Umbilical cord (tissue), 2 donors: ENCODE results near the gene ARMH3. TPM values are rescaled to one million over a fixed set of nuclear protein-coding genes. Genes with fewer than 3 reads are reported as not detected.
"Not testable (repeated sequence)": the region's sequence is repeated elsewhere in the genome, so short reads cannot be mapped to it uniquely, and the experiment has no call there.

Experiments
- DNase-seq: peaks from one replicate; pipeline ENCODE4 v3.0.0-alpha.2; 2015; ENCODE audit warnings: low spot score
- total RNA-seq: library from RNA; depleted of rRNA; stranded (reverse); fragments of >200 nt; gene quantifications from one replicate; pipeline ENCODE4 v1.2.3, GENCODE V29; 2014; ENCODE audit warnings: low replicate concordance; ENCODE audit not compliant: insufficient read depth

ARMH3 gene
- total RNA-seq, 1 donor from 2014 or later: 9.1 TPM

- DNase-seq: no peak
Measured at GRCh38 chr10:101986624-101986971, 69.4 kb downstream of the ARMH3 start.

- not testable (repeated sequence) for DNase-seq
Measured at GRCh38 chr10:101980677-101981076, 75.3 kb downstream of the ARMH3 start.

GRCh38 chr10:101974091-101974971 lies 81.6 kb downstream of the ARMH3 start:
- DNase-seq: peak; percentile 13

GRCh38 chr10:101972761-101973160 lies 83.2 kb downstream of the ARMH3 start:
- DNase-seq: peak; percentile 9

GRCh38 chr10:101969412-101969922 lies 86.5 kb downstream of the ARMH3 start:
- DNase-seq: peak; percentile 35

GRCh38 chr10:101968940-101969321 lies 87.0 kb downstream of the ARMH3 start:
- DNase-seq: no peak

GRCh38 chr10:101968286-101968939 lies 87.6 kb downstream of the ARMH3 start:
- DNase-seq: no peak

GRCh38 chr10:101967713-101968112 lies 88.3 kb downstream of the ARMH3 start:
- no peak for DNase-seq

GRCh38 chr10:101967119-101967518 lies 88.9 kb downstream of the ARMH3 start:
- no peak for DNase-seq

- no peak for DNase-seq
Measured at GRCh38 chr10:101965075-101965765, 90.8 kb downstream of the ARMH3 start.

- no peak for DNase-seq
Measured at GRCh38 chr10:101961591-101962498, 94.1 kb downstream of the ARMH3 start.

GRCh38 chr10:101960879-101961395 lies 95.0 kb downstream of the ARMH3 start:
- DNase-seq: no peak

- DNase-seq: no peak
Measured at GRCh38 chr10:101959346-101959916, 96.5 kb downstream of the ARMH3 start.

GRCh38 chr10:101958691-101959090 lies 97.3 kb downstream of the ARMH3 start:
- no peak for DNase-seq

- no peak for DNase-seq
Measured at GRCh38 chr10:101956898-101957297, 99.1 kb downstream of the ARMH3 start.

GRCh38 chr10:101956117-101956516 lies 99.9 kb downstream of the ARMH3 start:
- no peak for DNase-seq

- DNase-seq: no peak
Measured at GRCh38 chr10:101952191-101952590, 103.8 kb downstream of the ARMH3 start.

GRCh38 chr10:101950213-101950612 lies 105.8 kb downstream of the ARMH3 start:
- no peak for DNase-seq

- DNase-seq: no peak
Measured at GRCh38 chr10:101941871-101942270, 114.1 kb downstream of the ARMH3 start.

- DNase-seq: no peak
Measured at GRCh38 chr10:101940916-101941315, 115.1 kb downstream of the ARMH3 start.

- DNase-seq: no peak
Measured at GRCh38 chr10:101939729-101940128, 116.2 kb downstream of the ARMH3 start.
